ENCODE data around the gene TFB1M. TPM values are rescaled to one million over a fixed set of nuclear protein-coding genes. Genes with fewer than 3 reads are reported as not detected.
A peak's percentile ranks its signal among the peaks of the same experiment; 100 is the strongest.
"Not testable (repeated sequence)": the region's sequence is repeated elsewhere in the genome, so short reads cannot be mapped to it uniquely, and the experiment has no call there.

The TFB1M gene
- total RNA-seq = 10 to 100 TPM; 24.1 to 44.1 TPM

DNA sequence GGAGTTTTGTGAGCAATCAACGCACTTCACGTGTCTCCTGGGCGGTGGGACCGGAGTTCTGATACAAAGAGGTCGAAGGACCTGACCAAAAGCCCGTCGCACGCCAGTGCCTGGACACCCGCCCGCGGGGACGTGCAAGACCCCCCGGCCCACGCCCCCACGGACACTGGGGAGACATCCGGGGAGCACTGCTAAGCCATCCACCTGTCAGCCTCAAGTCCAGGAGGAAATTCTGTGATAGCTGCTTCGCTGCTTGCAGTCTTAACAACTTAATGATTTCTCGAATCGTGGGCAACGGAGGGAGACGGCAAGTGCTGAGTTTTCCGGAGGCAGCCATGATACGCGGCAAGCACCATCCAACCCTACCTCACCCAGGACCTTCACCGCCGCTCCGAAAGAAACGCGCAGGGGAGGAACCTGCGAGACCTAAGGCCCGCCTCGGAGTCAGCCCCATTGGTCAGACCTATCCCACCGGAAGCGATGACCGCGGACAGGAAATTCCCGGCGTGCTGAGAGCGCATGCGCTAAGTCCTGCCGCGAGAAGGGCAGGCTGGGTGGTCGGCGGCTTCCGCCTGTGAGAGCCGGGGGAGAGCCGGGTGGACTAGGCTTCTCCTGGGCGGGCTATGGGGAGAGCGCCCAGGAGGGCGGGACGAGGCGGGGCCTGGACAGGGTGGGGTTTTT is at the start of gene TFB1M:
Gene TFB1M, minus strand, starts transcription at position 393 of the 681 bp plus-strand sequence. Its CDS starts 56 bp downstream, at position 337.
- Mint-ChIP-seq H3K4me1 (ENCODE audit: low read depth in 2 of 2) (peaks cover 11 to 13% of the 10 kb centered on the region in 2 donors), H3K4me3 (peak within 1 kb of the TSS; percentile 90), H3K36me3 (peaks cover 8% of the 10 kb centered on the region), H3K27me3 (no peaks in the 10 kb centered on the region), H3K9me3 (no peaks in the 10 kb centered on the region), H3K27ac (peak within 1 kb of the TSS; percentile 85 to 90)
- DNase-seq (ENCODE audit: low spot score) = peak; percentile 99
- peak; percentile 99 for ATAC-seq

DNA sequence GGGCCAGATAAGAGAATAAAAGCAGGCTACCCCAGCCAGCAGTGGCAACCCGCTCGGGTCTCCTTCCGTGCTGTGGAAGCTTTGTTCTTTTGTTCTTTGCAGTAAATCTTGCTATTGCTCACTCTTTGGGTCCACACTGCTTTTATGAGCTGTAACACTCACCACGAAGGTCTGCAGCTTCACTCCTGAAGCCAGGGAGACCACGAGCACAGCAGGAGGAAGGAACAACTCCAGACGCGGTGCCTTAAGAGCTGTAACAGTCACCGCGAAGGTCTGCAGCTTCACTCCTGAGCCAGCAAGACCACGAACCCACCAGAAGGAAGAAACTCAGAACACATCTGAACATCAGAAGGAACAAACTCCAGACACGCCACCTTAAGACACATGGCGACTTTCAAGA is 49.7 kb upstream of the TFB1M start:
- not testable (repeated sequence) for H3K4me3 Mint-ChIP-seq; ATAC-seq; H3K4me1 Mint-ChIP-seq (ENCODE audit: low read depth in 2 of 2); DNase-seq (ENCODE audit: low spot score); H3K36me3 Mint-ChIP-seq; H3K9me3 Mint-ChIP-seq; H3K27ac Mint-ChIP-seq
- H3K27me3 Mint-ChIP-seq = peaks cover 17 to 37% of the 10 kb centered on the region in 2 donors

DNA sequence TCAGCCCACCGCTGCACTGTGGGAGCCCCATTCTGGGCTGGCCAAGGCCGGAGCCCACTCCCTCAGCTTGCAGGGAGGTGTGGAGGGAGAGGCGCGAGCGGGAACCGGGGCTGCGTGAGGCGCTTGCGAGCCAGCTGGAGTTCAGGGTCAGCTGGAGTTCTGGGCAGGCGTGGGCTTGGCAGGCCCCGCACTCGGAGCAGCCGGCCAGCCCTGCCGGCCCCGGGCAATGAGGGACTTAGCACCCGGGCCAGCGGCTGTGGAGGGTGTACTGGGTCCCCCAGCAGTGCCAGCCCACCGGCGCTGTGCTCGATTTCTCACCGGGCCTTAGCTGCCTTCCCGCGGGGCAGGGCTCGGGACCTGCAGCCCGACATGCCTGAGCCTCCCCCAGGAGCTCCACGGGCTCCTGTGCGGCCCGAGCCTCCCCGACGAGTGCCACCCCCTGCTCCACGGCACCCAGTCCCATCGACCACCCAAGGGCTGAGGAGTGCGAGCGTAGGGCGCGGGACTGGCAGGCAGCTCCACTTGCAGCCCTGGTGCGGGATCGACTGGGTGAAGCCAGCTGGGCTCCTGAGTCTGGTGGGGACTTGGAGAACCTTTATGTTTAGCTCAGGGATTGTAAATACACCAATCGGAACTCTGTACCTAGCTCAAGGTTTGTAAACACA is 48.8 kb upstream of the TFB1M start:
- H3K4me3 Mint-ChIP-seq; DNase-seq (ENCODE audit: low spot score); H3K4me1 Mint-ChIP-seq (ENCODE audit: low read depth in 2 of 2); H3K27ac Mint-ChIP-seq; H3K36me3 Mint-ChIP-seq; H3K9me3 Mint-ChIP-seq; ATAC-seq: not testable (repeated sequence)
- H3K27me3 Mint-ChIP-seq = peaks cover 20 to 46% of the 10 kb centered on the region in 2 donors

DNA sequence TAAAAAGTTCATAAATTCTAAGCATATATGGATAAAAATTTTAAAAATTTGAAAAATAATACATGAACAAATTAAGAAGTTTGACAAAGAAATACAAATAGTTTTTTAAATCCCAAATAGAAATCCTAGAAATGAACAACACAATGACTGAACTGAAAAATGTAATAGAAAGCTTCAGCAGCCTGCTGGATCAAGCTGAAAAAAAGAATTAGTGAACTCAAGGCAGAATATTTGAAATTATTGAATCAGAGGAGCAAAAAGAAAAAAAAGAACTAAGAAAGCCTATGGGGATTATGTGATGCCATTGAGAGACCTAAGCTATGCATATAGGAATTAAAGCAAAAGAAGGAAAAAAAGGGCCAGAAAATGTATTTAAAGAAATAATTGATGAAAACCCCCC is 39.9 kb upstream of the TFB1M start:
- DNase-seq (ENCODE audit: low spot score) (no peak), ATAC-seq (no peak)
- peaks cover 12% of the 10 kb centered on the region for H3K36me3 Mint-ChIP-seq
- no peaks in the 10 kb centered on the region for H3K4me1 Mint-ChIP-seq (ENCODE audit: low read depth in 2 of 2)
- no peak overlapping the region for H3K4me3 Mint-ChIP-seq
- H3K9me3 Mint-ChIP-seq = peaks cover 6% of the 10 kb centered on the region
- peaks cover 9 to 26% of the 10 kb centered on the region in 2 donors for H3K27me3 Mint-ChIP-seq
- H3K27ac Mint-ChIP-seq = no peak overlapping the region

DNA sequence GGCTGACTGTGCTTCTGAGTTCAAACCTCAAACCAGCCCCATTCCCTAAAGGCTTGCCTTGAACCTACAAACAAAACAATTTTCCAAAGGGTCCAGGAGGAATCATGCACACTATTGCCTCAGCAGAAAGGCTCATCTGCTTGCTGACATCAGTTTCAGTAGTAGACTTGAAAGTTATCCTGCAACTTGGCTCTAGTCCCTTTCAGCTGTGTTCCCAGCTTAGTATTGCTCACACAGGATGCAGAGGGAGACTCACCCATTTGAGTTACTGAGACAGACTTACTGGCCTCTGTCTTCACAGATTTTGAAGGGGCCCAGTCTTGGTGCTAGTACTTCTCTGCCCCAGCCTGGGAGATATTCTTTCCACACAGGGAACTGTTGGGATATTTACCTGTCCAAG is 38.5 kb upstream of the TFB1M start:
- peaks cover 3 to 18% of the 10 kb centered on the region in 2 donors for H3K27me3 Mint-ChIP-seq
- no peak overlapping the region for H3K4me3 Mint-ChIP-seq
- no peak overlapping the region for H3K27ac Mint-ChIP-seq
- DNase-seq (ENCODE audit: low spot score) (no peak), ATAC-seq (no peak)
- H3K36me3 Mint-ChIP-seq = peaks cover 12% of the 10 kb centered on the region
- H3K4me1 Mint-ChIP-seq (ENCODE audit: low read depth in 2 of 2) = no peaks in the 10 kb centered on the region
- H3K9me3 Mint-ChIP-seq = peaks cover 10% of the 10 kb centered on the region

DNA sequence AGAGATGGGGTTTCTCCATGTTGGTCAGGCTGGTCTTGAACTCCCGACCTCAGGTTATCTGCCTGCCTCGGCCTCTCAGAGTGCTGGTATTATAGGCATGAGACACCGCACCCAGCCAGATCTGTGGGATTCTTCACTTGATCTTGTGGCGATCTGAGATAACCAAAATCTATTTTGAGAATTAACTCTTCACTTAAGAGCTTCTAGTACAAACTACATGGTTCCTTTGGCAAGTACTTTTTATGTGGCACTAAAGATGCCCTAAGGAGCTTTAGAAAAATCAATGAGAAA is 37.8 kb upstream of the TFB1M start:
- peaks cover 20% of the 10 kb centered on the region for H3K36me3 Mint-ChIP-seq
- ATAC-seq (no peak), DNase-seq (ENCODE audit: low spot score) (no peak)
- H3K9me3 Mint-ChIP-seq = peaks cover 13% of the 10 kb centered on the region
- no peak overlapping the region for H3K4me3 Mint-ChIP-seq
- H3K4me1 Mint-ChIP-seq (ENCODE audit: low read depth in 2 of 2) = no peaks in the 10 kb centered on the region
- peaks cover 3 to 24% of the 10 kb centered on the region in 2 donors for H3K27me3 Mint-ChIP-seq
- H3K27ac Mint-ChIP-seq = no peak overlapping the region

DNA sequence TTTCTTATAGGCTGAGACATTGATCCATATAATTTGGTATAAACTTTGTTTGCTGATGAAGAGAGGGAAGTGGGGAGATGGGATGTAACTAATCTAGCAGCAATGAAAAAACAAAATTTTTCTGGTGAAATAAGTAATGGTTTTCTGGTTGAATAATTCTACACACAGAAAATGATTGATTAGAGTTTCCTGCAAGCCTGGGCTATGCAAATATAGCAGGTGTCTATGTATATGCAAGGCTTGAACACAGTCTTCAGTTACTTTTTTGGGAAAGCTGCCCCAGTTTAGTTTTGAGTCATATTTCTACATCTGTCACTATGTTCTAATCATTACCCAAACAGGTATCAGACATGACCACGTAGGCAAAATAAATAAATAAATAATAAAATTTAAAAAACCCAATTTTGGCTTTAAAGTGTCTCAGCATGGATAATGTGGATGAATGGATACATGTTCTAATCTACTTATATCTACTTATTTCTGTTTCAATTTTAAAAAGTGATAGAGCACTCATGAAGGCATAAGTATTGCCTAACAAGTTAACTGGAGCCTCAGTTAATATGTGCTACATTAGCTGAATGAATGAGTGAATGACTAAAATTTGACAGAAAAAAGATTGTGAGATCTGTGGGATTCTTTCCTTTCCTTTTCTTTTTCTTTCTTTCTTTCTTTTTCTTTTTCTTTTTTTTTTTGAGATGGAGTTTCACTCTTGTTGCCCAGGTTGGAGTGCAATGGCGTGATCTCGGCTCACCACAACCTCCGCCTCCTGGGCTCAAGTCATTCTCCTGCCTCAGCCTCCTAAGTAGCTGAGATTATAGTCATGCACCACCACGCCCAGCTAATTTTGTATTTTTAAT is 37.2 kb upstream of the TFB1M start:
- Mint-ChIP-seq H3K9me3 (peaks cover 17% of the 10 kb centered on the region), H3K27me3 (peaks cover 3 to 30% of the 10 kb centered on the region in 2 donors), H3K4me3 (no peak overlapping the region), H3K36me3 (peaks cover 25% of the 10 kb centered on the region), H3K4me1 (ENCODE audit: low read depth in 2 of 2) (no peaks in the 10 kb centered on the region), H3K27ac (no peak overlapping the region)
- DNase-seq (ENCODE audit: low spot score) (no peak), ATAC-seq (no peak)

DNA sequence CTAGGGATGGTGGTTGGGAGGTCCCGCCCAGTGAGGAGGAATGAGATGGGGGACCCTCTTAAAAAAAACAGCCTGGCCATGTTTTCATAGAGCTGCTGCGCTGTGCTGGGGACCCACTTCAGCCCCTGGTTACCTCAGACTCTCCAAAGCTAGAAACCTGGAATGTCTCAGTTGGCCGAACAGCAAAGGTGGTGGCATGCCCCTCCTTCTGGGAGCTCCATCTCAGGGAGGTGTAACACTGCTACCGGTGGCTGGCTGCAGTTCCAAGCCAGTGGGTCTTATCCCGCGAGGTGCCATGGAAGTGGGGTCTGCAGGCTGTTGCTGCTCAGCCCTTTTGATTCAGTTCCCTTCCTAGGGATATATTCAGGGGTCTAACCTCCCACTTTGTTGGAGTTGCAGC is 35.7 kb upstream of the TFB1M start:
- H3K27ac Mint-ChIP-seq = no peak overlapping the region
- no peak for DNase-seq (ENCODE audit: low spot score)
- no peak for ATAC-seq
- H3K4me3 Mint-ChIP-seq = no peak overlapping the region
- H3K27me3 Mint-ChIP-seq = peaks cover 4 to 43% of the 10 kb centered on the region in 2 donors
- H3K36me3 Mint-ChIP-seq = peaks cover 37% of the 10 kb centered on the region
- H3K9me3 Mint-ChIP-seq = peaks cover 22% of the 10 kb centered on the region
- H3K4me1 Mint-ChIP-seq (ENCODE audit: low read depth in 2 of 2) = no peaks in the 10 kb centered on the region

DNA sequence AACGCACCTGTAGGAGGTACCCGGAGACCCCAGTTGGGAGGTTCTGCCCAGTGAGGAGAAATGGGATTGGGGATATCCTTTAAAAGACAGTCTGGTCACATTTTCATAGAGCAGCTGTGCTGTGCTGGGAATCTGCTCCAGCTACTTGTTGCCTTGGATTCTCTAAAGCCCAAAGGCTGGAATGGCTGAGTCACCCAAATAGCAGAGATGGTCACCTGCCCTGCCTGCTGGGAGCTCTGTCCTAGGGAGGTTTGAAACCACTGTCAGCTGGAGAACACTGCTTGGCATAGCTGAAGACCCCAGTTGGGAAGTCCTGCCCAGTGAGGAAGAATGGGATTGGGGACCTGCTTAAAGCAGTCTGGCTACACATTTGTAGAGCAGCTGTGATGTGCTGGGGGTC is 34.8 kb upstream of the TFB1M start:
- no peak overlapping the region for H3K27ac Mint-ChIP-seq
- H3K9me3 Mint-ChIP-seq = peaks cover 17% of the 10 kb centered on the region
- peaks cover 4 to 43% of the 10 kb centered on the region in 2 donors for H3K27me3 Mint-ChIP-seq
- H3K4me3 Mint-ChIP-seq = no peak overlapping the region
- DNase-seq (ENCODE audit: low spot score) = no peak
- H3K36me3 Mint-ChIP-seq = peaks cover 32% of the 10 kb centered on the region
- no peaks in the 10 kb centered on the region for H3K4me1 Mint-ChIP-seq (ENCODE audit: low read depth in 2 of 2)
- ATAC-seq = no peak

DNA sequence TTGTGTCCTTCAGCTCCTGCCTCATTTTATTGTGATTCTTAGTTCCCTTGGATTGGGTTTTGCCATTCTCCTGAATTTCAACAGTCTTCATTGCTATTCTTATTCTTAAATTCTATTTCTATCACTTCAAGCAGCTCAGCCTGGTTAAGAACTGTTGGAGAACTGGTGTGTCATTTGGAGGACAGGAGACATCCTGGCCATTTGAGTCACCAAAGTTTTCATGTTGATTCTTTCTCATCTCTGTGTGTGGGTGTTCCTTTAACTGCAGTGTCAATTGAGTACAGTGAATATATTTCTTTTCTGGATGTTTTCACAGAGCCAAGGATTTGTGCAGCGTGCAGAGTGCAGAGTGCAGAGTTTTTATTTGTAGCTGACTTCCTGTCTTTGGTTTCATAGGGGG is 33.5 kb upstream of the TFB1M start:
- no peaks in the 10 kb centered on the region for H3K4me1 Mint-ChIP-seq (ENCODE audit: low read depth in 2 of 2)
- peaks cover 25% of the 10 kb centered on the region for H3K36me3 Mint-ChIP-seq
- DNase-seq (ENCODE audit: low spot score) = no peak
- no peak overlapping the region for H3K27ac Mint-ChIP-seq
- ATAC-seq = no peak
- peaks cover 16% of the 10 kb centered on the region for H3K9me3 Mint-ChIP-seq
- H3K4me3 Mint-ChIP-seq = no peak overlapping the region
- H3K27me3 Mint-ChIP-seq = peaks cover 4 to 43% of the 10 kb centered on the region in 2 donors

DNA sequence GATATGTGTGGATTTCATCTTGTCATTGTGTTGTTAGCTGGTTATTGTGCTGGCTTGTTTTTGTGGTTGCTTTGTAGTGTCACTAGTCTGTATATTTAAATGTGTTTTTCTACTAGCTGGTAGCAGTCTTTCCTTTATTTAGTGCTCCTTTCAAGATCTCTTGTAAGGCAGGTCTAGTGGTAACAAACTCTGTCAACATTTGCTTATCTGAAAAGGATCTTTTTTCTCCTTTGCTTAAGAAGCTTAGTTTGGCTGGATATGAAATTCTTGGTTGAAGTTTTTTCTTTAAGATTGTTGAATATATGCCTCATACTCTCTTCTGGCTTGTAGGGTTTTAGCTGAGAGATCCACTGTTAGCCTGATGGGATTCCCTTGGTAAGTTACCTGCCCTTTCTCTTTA is 32.7 kb upstream of the TFB1M start:
- H3K36me3 Mint-ChIP-seq = peaks cover 25% of the 10 kb centered on the region
- no peak overlapping the region for H3K27ac Mint-ChIP-seq
- peaks cover 16% of the 10 kb centered on the region for H3K9me3 Mint-ChIP-seq

DNA sequence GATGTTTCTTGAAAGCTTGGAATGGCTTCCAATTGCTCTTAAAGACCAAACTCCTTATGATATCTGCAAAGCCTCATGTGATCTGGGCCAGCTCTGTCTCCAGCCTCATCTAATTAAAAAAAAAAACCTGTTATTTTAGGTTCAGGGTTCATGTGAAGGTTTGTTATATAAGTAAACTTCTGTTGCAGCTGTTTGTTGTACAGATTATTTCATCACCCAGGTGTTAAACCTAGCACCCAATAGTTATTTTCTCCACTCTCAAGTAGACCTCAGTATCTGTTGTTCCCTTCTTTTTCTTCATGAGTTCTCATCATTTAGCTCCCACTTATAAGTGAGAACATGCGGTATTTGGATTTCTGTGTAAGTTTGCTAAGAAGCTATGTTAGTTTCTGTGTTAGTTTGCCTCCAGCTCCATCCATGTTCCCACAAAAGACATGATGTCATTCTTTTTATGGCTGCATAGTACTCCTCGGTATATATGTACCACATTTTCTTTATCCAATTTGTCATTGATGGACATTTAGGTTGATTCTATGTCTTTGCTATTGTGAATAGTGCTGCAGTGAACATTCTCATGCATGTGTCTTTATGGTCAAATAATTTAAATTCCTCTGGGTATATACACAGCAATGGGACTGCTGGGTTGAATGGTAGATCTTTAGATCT is 30.2 kb upstream of the TFB1M start:
- peaks cover 31% of the 10 kb centered on the region for H3K36me3 Mint-ChIP-seq
- ATAC-seq = no peak
- H3K9me3 Mint-ChIP-seq = peaks cover 16% of the 10 kb centered on the region
- no peak overlapping the region for H3K27ac Mint-ChIP-seq
- H3K4me3 Mint-ChIP-seq = no peak overlapping the region
- peaks cover 0 to 4% of the 10 kb centered on the region in 2 donors for H3K4me1 Mint-ChIP-seq (ENCODE audit: low read depth in 2 of 2)
- no peak for DNase-seq (ENCODE audit: low spot score)
- peaks cover 4 to 33% of the 10 kb centered on the region in 2 donors for H3K27me3 Mint-ChIP-seq

More for the DNA sequence above, 32.7 kb upstream of the TFB1M start:
- Mint-ChIP-seq H3K4me1 (ENCODE audit: low read depth in 2 of 2) (no peaks in the 10 kb centered on the region), H3K4me3 (no peak overlapping the region), H3K27me3 (peaks cover 4 to 43% of the 10 kb centered on the region in 2 donors)
- no peak for ATAC-seq
- no peak for DNase-seq (ENCODE audit: low spot score)

DNA sequence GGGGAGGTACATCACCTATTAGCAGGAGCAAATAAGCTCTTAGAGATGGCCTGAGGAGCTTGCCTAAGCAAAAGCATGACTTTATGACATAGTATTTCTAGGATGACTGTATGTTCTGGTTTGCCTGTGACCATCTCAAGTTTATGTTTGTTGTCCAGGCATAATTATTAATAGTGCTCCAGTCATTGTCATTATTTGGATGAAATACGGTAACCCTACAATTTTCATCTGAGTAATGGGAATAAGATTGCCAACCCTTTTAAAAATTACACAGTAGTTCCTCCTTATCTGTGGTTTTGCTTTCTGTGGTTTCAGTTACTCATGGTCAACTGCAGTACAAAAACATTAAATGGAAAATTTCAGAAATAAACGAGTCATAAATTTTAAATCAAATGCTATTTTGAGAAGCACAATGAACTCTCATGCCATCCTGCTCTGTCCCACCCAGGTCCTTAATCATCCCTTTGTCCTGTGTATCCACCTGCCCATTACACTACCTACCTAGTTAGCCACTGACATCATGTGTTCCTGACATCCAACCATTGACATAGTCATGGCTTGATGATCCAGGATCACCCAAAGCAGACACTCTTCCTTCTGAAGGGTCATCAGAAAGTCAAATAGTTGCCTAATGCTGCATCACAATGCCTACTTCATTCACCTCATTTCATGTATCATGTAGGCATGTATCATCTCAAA is 27.0 kb upstream of the TFB1M start:
- Mint-ChIP-seq H3K36me3 (peaks cover 28% of the 10 kb centered on the region), H3K4me1 (ENCODE audit: low read depth in 2 of 2) (peaks cover 0 to 7% of the 10 kb centered on the region in 2 donors), H3K4me3 (no peak overlapping the region), H3K27ac (no peak overlapping the region), H3K27me3 (peaks cover 0 to 19% of the 10 kb centered on the region in 2 donors), H3K9me3 (peaks cover 9% of the 10 kb centered on the region)
- no peak for ATAC-seq
- no peak for DNase-seq (ENCODE audit: low spot score)

All from natural killer cell treated with Interleukin-12 subunit alpha and Interleukin-12 subunit beta and Interleukin-15 and Interleukin-18, amount 100 ng/mL, for 72 hours (primary cell).